Chondrocyte (in vitro differentiated cells): ENCODE data around the gene GGCX. TPM values are rescaled to one million over a fixed set of nuclear protein-coding genes. Genes with fewer than 3 reads are reported as not detected.

Experiments used
- DNase-seq: peaks from one replicate; pipeline ENCODE4 v3.0.0; 2021; ENCODE audit warnings: mixed read lengths, low spot score
- H3K27ac Mint-ChIP-seq: one replicate; pipeline ENCODE4 v1.8.0; 2021; ENCODE audit warnings: mild to moderate bottlenecking, moderate library complexity, mixed read lengths; ENCODE audit not compliant: unreplicated experiment
- H3K27me3 Mint-ChIP-seq: 2 replicates; pipeline ENCODE4 v1.8.0; 2021; ENCODE audit warnings: low read depth, mixed read lengths
- H3K36me3 Mint-ChIP-seq: 2 replicates; pipeline ENCODE4 v1.8.0; 2021; ENCODE audit warnings: low read depth, mixed read lengths
- H3K4me1 Mint-ChIP-seq: 2 replicates; pipeline ENCODE4 v1.8.0; 2021; ENCODE audit warnings: low read depth, mild to moderate bottlenecking, mixed read lengths
- H3K4me3 Mint-ChIP-seq: one replicate; pipeline ENCODE4 v1.8.0; 2021; ENCODE audit warnings: mild to moderate bottlenecking, moderate library complexity, mixed read lengths; ENCODE audit not compliant: unreplicated experiment
- H3K9me3 Mint-ChIP-seq: 2 replicates; pipeline ENCODE4 v1.8.0; 2021; ENCODE audit warnings: low read depth, mixed read lengths
- total RNA-seq: library from RNA; stranded (reverse); gene quantifications from 3 replicates; pipeline ENCODE4 v1.2.1, GENCODE V29; 2021
- TF ChIP-seq, protein P1 (sequence below): fragments of 200-600 bp; sonication (generic); IDR thresholded peaks from 2 replicates; pipeline ENCODE4 v1.5.0; 2021; ENCODE audit warnings: antibody characterized with exemption, mild to moderate bottlenecking, moderate library complexity

GGCX gene
- total RNA-seq, 1 donor from 2014 or later = 55.7 TPM

DNA sequence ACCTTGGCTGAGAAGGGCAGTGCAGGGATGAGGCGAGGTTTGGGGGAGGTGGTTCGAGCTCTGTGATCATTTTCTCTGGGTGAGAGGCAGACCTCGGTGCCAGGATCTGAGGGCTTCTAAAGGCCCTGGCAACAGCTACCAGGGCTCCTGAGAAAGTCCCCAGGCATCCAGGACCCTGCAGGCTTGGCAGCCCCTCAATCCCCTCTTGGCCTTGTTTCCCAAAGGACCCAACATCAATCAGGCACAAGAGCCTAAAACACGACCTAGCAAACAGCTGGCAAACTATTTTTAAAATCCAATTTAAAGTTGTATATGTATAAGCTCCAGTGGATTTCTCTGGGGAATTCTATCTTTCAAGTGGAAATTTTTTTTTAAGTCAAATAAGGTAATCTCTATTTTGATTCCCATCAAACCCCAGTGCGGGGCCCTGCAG, 37.4 kb downstream of the GGCX start:
- H3K9me3 Mint-ChIP-seq = no peaks in the 10 kb centered on the region
- TF ChIP-seq, protein P1, sequence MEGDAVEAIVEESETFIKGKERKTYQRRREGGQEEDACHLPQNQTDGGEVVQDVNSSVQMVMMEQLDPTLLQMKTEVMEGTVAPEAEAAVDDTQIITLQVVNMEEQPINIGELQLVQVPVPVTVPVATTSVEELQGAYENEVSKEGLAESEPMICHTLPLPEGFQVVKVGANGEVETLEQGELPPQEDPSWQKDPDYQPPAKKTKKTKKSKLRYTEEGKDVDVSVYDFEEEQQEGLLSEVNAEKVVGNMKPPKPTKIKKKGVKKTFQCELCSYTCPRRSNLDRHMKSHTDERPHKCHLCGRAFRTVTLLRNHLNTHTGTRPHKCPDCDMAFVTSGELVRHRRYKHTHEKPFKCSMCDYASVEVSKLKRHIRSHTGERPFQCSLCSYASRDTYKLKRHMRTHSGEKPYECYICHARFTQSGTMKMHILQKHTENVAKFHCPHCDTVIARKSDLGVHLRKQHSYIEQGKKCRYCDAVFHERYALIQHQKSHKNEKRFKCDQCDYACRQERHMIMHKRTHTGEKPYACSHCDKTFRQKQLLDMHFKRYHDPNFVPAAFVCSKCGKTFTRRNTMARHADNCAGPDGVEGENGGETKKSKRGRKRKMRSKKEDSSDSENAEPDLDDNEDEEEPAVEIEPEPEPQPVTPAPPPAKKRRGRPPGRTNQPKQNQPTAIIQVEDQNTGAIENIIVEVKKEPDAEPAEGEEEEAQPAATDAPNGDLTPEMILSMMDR = no peak
- no peak overlapping the region for H3K27ac Mint-ChIP-seq
- DNase-seq = no peak
- peaks cover 13% of the 10 kb centered on the region for H3K4me1 Mint-ChIP-seq
- H3K27me3 Mint-ChIP-seq = peaks cover 9% of the 10 kb centered on the region
- H3K36me3 Mint-ChIP-seq = no peaks in the 10 kb centered on the region
- no peak overlapping the region for H3K4me3 Mint-ChIP-seq

DNA sequence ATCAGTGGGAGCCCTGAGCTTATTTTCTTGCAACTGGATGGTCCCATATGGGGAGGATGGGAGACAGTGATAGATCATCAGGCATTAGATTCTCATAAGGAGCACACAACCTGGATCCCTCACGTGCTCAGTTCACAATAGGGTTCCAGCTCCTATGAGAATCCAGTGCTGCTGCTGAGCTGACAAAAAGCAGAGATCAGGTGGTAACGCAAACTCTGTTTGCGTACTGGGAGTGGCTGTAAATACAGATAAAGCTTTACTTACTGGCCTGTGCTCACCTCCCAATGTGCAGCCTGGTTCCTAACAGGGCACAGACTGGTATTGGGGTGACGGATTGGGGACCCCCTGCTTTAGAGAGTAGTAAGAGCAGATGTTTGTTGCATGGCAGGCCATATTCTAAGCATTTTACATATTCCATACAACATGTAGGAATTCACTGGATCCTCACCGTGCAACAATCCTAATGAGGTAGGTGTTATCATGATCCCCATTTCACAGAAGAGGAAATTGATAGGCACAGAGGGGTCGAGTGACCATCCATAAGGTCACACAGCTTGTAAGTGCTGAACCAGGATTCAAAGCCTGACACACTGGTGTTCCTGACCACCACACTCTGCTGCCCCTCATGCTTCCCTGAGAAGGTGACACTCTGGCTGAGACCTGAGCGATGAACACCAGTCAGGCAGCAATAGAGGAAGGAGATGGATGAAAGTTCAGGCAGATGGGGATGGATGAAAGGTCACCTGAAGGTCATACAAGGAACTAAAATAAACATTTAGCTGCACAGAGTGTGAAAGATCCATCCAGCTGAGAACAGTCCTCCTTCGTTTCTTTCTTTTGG, 38.0 kb downstream of the GGCX start:
- no peak overlapping the region for H3K4me3 Mint-ChIP-seq
- TF ChIP-seq, protein P1 = no peak
- no peak overlapping the region for H3K27ac Mint-ChIP-seq
- H3K27me3 Mint-ChIP-seq = peaks cover 7% of the 10 kb centered on the region
- no peaks in the 10 kb centered on the region for H3K9me3 Mint-ChIP-seq
- DNase-seq = no peak
- H3K4me1 Mint-ChIP-seq = peaks cover 13% of the 10 kb centered on the region
- H3K36me3 Mint-ChIP-seq = no peaks in the 10 kb centered on the region

DNA sequence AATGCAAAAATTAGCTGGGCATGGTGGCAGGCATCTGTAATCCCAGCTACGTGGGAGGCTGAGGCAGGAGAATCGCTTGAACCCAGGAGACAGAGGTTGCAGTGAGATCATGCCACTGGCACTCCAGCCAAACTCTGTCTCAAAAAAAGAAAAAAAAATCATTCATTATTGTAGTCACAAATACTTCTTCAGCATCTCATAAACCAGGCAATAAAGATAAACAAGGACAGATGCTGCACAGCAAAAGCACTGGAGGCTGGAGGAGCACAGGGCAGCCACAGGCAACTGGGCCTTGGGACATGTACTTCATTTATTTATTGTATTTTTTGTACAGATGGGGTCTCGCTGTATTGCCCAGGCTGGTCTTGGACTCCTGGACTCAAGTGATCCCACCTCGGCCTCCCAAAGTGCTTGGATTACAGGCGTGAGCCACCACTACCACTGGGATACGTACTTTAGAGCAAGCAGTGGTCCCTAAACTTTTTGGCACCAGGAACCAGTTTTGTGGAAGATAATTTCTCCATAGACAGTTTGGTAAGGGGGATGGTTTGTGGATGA, 39.1 kb downstream of the GGCX start:
- peaks cover 13% of the 10 kb centered on the region for H3K4me1 Mint-ChIP-seq
- no peak overlapping the region for H3K4me3 Mint-ChIP-seq
- TF ChIP-seq, protein P1 = no peak
- H3K27me3 Mint-ChIP-seq = peaks cover 3% of the 10 kb centered on the region
- no peak overlapping the region for H3K27ac Mint-ChIP-seq
- no peaks in the 10 kb centered on the region for H3K36me3 Mint-ChIP-seq
- H3K9me3 Mint-ChIP-seq = no peaks in the 10 kb centered on the region
- no peak for DNase-seq

DNA sequence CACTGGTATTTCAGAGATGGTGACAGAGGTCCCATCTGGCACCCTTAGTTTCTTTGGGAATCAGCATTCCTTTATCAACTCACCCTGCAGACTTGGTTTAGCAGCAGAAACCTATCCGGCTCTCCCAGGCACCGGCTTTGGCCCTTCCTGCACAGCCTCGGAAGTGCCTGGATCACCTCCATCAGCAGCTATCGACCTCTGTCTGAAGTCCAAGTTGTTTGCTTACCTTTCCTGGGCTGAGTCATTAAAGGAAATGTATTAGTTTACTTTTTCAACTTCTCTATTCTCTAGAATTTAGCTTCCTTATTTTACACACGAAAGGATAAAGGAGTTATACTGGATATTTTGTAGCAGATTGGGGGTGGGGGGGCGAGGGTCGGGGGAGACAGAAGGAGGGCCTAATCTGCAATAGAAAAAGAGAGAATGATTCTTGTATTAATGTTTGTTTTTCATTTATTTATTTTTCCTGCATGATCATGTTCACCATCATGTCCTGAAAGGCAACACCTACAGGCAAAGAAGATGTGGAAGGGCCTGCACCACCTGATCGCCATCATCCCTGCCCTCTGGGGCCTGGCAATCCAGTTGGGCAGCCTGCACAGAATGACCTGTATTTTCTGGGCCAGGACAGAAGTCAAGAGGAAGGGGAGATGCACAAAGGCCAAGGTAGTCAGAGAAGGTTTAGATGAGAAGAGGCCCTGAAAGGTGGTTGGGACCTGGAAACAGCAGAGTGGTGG, 44.5 kb downstream of the GGCX start:
- no peak overlapping the region for H3K4me3 Mint-ChIP-seq
- H3K27me3 Mint-ChIP-seq = no peaks in the 10 kb centered on the region
- H3K9me3 Mint-ChIP-seq = no peaks in the 10 kb centered on the region
- peaks cover under 1% of the 10 kb centered on the region for H3K4me1 Mint-ChIP-seq
- H3K36me3 Mint-ChIP-seq = no peaks in the 10 kb centered on the region
- no peak overlapping the region for H3K27ac Mint-ChIP-seq
- DNase-seq = no peak
- TF ChIP-seq, protein P1 = no peak

DNA sequence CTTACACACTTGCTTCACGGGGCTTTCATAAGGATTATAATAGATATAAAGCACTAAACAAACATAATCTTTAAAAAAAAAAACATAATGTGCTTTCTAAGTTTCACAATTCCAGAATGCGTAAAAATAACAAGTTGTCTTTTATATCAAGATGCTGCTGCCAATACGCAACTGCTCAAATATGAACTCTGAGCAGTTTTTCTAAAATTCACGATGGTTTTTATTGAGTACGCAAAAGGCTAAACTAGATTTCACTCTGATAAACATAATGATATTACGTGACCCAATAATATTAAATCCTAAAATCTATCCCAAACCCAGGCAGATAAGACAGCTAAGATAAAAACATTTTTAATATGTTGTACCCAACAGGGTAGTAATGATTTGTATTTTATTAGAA, 47.0 kb downstream of the GGCX start:
- Mint-ChIP-seq H3K27ac (no peak overlapping the region), H3K4me1 (peaks cover 12% of the 10 kb centered on the region)

More for the DNA sequence above, 47.0 kb downstream of the GGCX start:
- H3K9me3 Mint-ChIP-seq = no peaks in the 10 kb centered on the region
- H3K4me3 Mint-ChIP-seq = no peak overlapping the region
- H3K27me3 Mint-ChIP-seq = no peaks in the 10 kb centered on the region
- no peak for DNase-seq
- TF ChIP-seq, protein P1 = no peak
- no peaks in the 10 kb centered on the region for H3K36me3 Mint-ChIP-seq
